AG09309 (cell line): ENCODE results near the gene ENTPD2.

ENCODE experiments used
- DNase-seq: peaks from one replicate; pipeline ENCODE4 v3.0.0-alpha.2; 2010; ENCODE audit warnings: low read depth
- H3K4me3 ChIP-seq: 2 replicates; pipeline ENCODE4 v1.5.1; 2011; ENCODE audit warnings: mild to moderate bottlenecking, low read depth, low read length, moderate library complexity; ENCODE audit not compliant: control insufficient read depth
- TF ChIP-seq, protein P1 (sequence below): IDR thresholded peaks from 2 replicates; pipeline ENCODE4 v1.5.1; 2011; ENCODE audit warnings: mild to moderate bottlenecking, low read depth, low read length, inconsistent platforms; ENCODE audit not compliant: insufficient read depth, control insufficient read depth; ENCODE audit errors: missing control alignments

The ENTPD2 gene

DNA sequence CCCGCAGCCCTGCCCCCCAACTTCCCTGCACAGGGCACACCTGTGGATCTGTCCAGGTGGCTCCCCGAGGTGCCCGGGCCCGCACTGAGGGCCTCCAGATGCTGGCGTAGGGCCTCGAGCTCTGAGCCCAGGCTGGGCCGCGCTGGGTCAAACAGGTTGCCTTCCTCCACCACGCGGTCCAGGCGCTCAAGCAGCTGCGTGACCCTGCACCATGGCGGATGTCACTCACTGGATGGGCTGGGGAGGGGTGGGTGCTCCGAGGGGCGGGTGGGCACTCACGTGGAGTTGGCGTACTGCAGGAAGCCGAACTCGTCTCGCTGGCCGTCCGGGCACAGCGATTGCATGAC is 31.2 kb downstream of the ENTPD2 start:
- H3K4me3 ChIP-seq, result no peak overlapping the region

DNA sequence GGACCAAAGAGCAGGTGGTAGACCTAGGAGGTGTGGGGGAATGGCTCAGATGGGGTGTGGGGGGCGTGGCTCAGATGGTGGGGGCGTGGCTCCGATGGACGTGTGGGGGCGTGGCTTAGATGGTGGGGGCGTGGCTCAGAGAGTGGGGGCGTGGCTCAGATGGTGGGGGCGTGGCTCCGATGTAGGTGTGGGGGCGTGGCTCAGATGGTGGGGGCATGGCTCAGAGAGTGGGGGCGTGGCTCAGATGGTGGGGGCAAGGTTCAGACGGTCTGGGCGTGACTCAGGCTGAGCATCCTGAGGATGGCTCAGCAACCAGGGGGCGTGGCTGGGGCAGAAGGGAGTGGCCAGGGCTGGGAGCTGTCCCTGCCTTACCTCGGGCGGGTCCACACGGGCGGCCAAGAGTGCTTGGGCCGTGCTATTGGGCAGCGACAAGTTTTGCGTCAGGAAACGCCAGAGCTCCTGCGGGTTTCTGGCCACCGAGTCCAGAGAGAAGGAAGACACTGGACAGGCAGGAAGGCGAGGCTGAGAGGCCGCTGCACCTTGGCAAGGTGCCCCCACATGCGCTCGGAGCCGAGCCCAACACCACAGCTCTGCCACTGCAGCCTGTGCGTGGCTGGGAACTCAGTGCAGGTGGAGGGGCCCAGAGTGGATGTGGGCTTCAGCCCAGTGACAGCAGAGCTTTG is 31.7 kb downstream of the ENTPD2 start:
- TF ChIP-seq, protein P1, sequence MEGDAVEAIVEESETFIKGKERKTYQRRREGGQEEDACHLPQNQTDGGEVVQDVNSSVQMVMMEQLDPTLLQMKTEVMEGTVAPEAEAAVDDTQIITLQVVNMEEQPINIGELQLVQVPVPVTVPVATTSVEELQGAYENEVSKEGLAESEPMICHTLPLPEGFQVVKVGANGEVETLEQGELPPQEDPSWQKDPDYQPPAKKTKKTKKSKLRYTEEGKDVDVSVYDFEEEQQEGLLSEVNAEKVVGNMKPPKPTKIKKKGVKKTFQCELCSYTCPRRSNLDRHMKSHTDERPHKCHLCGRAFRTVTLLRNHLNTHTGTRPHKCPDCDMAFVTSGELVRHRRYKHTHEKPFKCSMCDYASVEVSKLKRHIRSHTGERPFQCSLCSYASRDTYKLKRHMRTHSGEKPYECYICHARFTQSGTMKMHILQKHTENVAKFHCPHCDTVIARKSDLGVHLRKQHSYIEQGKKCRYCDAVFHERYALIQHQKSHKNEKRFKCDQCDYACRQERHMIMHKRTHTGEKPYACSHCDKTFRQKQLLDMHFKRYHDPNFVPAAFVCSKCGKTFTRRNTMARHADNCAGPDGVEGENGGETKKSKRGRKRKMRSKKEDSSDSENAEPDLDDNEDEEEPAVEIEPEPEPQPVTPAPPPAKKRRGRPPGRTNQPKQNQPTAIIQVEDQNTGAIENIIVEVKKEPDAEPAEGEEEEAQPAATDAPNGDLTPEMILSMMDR, result no peak
- no peak overlapping the region for H3K4me3 ChIP-seq
- no peak for DNase-seq

More for the DNA sequence above, 31.2 kb downstream of the ENTPD2 start:
- no peak for DNase-seq
- TF ChIP-seq, protein P1, result no peak

DNA sequence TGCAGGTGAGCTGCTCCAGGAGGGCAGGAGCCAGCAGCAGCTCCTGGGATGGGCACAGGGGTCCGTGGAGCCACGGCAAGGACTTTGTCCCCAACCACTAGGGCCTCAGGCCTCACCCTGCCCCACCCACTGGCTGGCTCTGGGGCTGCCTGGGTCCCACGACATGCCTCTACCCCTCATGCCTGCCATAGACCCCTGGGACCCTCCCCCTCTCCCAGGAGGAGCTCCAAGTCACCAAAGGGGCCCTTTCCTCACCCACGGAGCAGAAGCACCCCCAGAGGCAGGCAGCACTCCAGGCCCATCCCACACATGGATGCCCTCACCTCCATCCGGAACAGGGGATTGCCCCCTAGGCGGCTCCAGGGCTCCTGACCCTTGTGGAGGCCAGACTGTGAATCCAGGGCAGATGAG is 32.3 kb downstream of the ENTPD2 start:
- TF ChIP-seq, protein P1, result no peak
- no peak overlapping the region for H3K4me3 ChIP-seq
- no peak for DNase-seq

DNA sequence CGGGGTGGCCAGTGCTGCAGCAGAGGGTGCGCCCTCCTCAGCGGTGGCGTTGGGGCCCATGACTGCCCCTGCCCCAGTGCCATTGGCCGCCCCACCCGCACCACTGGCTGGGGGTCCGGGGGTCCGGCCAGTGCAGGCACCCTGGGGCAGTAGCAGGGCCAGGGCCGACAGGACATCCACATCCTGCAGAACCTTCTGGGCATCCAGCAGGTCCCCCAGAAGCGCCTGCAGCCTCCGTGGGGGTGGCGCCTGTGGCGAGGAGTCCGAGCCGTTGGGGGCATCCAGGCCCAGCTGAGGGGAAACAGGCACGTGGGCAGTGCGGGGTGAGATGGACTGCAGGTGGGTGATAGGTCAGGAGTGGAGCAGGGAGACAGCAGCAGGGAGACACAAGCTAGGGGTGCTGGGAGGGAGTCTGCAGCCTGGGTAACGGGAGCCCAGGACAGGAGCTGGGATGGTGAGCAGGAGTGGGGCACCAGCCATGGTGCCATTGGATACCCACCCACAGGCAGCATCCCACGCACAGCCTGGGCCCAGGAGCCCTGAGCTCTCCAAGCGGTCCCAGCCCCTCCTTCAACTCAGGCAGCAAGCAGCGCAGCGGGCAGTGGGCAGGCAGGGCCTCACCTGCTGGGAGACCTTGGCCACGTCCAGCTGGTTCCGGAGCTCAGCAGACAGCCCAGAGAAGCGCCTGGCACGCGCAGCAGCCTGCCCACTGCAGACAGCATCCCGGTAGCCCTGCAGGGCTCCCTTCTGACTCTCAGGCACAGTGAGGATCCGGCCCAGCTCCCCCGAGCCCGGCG is 32.9 kb downstream of the ENTPD2 start:
- DNase-seq, result no peak
- TF ChIP-seq, protein P1, result no peak

DNA sequence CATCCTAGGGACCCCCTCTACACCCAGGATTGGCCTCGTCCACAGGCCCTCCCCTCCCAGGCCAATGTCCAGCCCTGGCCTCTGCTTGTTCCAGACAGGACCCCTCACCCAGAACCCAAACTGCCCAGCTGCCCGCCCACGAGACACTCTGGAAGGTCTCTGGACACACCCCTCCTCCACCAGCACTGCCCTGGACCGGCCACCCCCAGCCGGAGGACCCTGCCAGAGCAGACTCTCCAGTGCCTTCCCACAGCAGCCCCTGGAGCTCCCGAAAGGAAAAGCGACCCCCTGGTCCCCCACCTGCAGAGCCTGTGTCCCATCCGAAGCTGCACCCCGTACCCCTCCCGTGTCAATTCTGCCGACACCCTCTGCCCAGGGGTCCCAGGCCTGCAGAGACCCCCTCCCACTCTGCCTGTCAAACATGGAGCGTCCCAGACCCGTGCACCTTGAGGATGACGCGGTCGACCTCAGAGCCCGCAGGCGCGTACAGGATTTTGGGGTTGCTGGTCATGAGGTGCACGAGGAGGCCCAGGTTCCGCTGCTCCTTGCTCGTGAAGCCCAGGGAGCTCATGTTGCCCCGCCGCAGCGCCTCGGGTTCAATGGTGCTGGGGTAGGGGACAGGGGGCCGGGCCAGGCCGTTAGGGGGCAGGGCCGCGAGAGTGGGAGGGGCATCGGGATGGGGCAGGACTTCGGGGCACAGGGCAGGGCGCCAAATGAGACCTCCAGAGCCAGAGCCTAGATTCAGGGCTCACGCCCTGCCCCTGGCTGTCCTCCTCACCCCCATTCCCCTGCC is 33.8 kb downstream of the ENTPD2 start:
- no peak overlapping the region for H3K4me3 ChIP-seq
- TF ChIP-seq, protein P1, result no peak
- no peak for DNase-seq

More for the DNA sequence above, 32.9 kb downstream of the ENTPD2 start:
- no peak overlapping the region for H3K4me3 ChIP-seq

DNA sequence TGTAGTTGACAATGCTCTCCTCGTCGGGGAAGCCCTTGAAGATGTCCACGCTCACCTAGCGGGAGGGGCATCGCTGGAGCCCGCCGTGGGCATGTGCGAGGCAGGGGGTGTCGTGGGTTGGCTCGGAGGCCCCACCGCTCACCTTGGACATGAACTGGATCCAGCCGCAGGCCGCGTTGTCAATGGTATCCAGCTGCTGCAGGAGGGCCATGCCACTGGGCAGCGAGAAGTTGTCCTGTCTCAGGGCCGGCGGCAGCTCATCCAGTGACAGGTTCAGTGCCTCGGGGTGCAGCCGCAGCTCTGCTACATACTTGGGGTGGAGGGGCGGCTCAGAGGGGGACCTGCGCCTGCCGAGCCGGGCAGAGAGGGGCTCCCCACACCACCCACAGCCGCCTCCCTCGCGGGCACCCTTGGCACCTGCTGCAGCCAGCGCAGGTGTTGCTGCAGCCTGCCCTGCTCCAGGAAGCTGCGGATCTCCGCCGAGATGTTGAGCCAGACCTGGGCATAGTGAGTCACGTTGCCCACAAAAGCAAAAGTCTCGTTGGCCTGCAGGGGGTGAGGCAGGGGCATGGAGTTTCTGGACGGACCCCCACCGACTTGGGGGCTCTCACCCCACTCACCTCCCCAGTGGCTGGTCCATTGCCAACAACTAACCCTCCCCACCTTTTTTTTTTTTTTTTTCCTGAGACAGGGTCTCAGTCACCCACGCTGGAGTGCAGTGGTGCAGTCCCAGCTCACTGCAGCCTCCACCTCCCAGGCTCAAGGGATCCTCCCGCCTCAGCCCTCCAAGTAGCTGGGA is 34.9 kb downstream of the ENTPD2 start:
- H3K4me3 ChIP-seq, result no peak overlapping the region
- TF ChIP-seq, protein P1, result no peak
- no peak for DNase-seq
